ENCODE data around the gene CDH11. TPM values are rescaled to one million over a fixed set of nuclear protein-coding genes. Genes with fewer than 3 reads are reported as not detected.
A peak's percentile ranks its signal among the peaks of the same experiment; 100 is the strongest.

CDH11 gene
- total RNA-seq, 1 experiment from 2014 or later: 297 TPM

GRCh38 chr16:65068151-65068740 lies 53.6 kb downstream of the CDH11 start:
- H3K4me3 ChIP-seq (ENCODE audit: low read depth, low read length, poor library complexity, severe bottlenecking): no peak overlapping the region
- BruUV-seq (replicated peaks): no TSS peak
- POLR2A ChIA-PET (ENCODE audit: low non-redundant PET): interaction anchor here (0.6 kb wide), 1 partner anchor 55 kb away, joined by 8 read pairs; no protein-coding TSS in a partner anchor
- peaks cover 44% of the 10 kb centered on the region for H3K4me1 ChIP-seq (ENCODE audit: insufficient read depth, low read length, poor library complexity, severe bottlenecking)
- no peaks in the 10 kb centered on the region for H3K9me3 ChIP-seq (ENCODE audit: low read depth, low read length, poor library complexity, severe bottlenecking)
- intact Hi-C loops (cut with micrococcal nuclease; ENCODE audit: unreplicated experiment): loop anchor here (2.0 kb wide), 1 partner anchor 75 kb away; no protein-coding TSS in a partner anchor
- TF ChIP-seq, protein P1, sequence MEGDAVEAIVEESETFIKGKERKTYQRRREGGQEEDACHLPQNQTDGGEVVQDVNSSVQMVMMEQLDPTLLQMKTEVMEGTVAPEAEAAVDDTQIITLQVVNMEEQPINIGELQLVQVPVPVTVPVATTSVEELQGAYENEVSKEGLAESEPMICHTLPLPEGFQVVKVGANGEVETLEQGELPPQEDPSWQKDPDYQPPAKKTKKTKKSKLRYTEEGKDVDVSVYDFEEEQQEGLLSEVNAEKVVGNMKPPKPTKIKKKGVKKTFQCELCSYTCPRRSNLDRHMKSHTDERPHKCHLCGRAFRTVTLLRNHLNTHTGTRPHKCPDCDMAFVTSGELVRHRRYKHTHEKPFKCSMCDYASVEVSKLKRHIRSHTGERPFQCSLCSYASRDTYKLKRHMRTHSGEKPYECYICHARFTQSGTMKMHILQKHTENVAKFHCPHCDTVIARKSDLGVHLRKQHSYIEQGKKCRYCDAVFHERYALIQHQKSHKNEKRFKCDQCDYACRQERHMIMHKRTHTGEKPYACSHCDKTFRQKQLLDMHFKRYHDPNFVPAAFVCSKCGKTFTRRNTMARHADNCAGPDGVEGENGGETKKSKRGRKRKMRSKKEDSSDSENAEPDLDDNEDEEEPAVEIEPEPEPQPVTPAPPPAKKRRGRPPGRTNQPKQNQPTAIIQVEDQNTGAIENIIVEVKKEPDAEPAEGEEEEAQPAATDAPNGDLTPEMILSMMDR (conservative IDR thresholded peaks at IDR 0.05; ENCODE audit: low read depth, low read length): no peak
- CTCF ChIA-PET: interaction anchor here (0.6 kb wide), 1 partner anchor 1247 kb away, joined by 11 read pairs; no protein-coding TSS in a partner anchor
- peaks cover 14% of the 10 kb centered on the region for H3K36me3 ChIP-seq (ENCODE audit: insufficient read depth, low read length, poor library complexity, severe bottlenecking)
- DNase-seq (ENCODE audit: low spot score): peak; percentile 48
- no peaks in the 10 kb centered on the region for H3K27me3 ChIP-seq (replicated peaks; ENCODE audit: insufficient read depth, low read depth, low read length, poor library complexity)
- H3K27ac ChIP-seq (ENCODE audit: low read depth, low read length, poor library complexity, severe bottlenecking): peak overlapping the region; percentile 39

GRCh38 chr16:65066651-65067050 lies 55.2 kb downstream of the CDH11 start:
- H3K4me3 ChIP-seq (ENCODE audit: low read depth, low read length, poor library complexity, severe bottlenecking): no peak overlapping the region
- H3K27me3 ChIP-seq (replicated peaks; ENCODE audit: insufficient read depth, low read depth, low read length, poor library complexity): no peaks in the 10 kb centered on the region
- ChIA-PET POLR2A (ENCODE audit: low non-redundant PET) (no interaction called here), CTCF (no interaction called here)
- H3K4me1 ChIP-seq (ENCODE audit: insufficient read depth, low read length, poor library complexity, severe bottlenecking): peaks cover 44% of the 10 kb centered on the region
- intact Hi-C loops (cut with micrococcal nuclease; ENCODE audit: unreplicated experiment): no loop called here
- DNase-seq (ENCODE audit: low spot score): no peak
- no TSS peak for BruUV-seq (replicated peaks)
- peaks cover 19% of the 10 kb centered on the region for H3K36me3 ChIP-seq (ENCODE audit: insufficient read depth, low read length, poor library complexity, severe bottlenecking)
- TF ChIP-seq, protein P1 (conservative IDR thresholded peaks at IDR 0.05; ENCODE audit: low read depth, low read length): no peak
- no peak for TF ChIP-seq EZH2 (IDR thresholded peaks at IDR 0.05; ENCODE audit: borderline replicate concordance, low read depth, low read length, poor library complexity, severe bottlenecking)
- no peaks in the 10 kb centered on the region for H3K9me3 ChIP-seq (ENCODE audit: low read depth, low read length, poor library complexity, severe bottlenecking)
- H3K27ac ChIP-seq (ENCODE audit: low read depth, low read length, poor library complexity, severe bottlenecking): no peak overlapping the region

- DNase-seq (ENCODE audit: low spot score): no peak
- TF ChIP-seq, protein P1 (conservative IDR thresholded peaks at IDR 0.05; ENCODE audit: low read depth, low read length): no peak
- TF ChIP-seq EZH2 (IDR thresholded peaks at IDR 0.05; ENCODE audit: borderline replicate concordance, low read depth, low read length, poor library complexity, severe bottlenecking): no peak
- Histone ChIP-seq H3K27ac (ENCODE audit: low read depth, low read length, poor library complexity, severe bottlenecking) (no peak overlapping the region), H3K4me3 (ENCODE audit: low read depth, low read length, poor library complexity, severe bottlenecking) (no peak overlapping the region), H3K4me1 (ENCODE audit: insufficient read depth, low read length, poor library complexity, severe bottlenecking) (peaks cover 28% of the 10 kb centered on the region), H3K36me3 (ENCODE audit: insufficient read depth, low read length, poor library complexity, severe bottlenecking) (peaks cover 19% of the 10 kb centered on the region), H3K27me3 (replicated peaks; ENCODE audit: insufficient read depth, low read depth, low read length, poor library complexity) (no peaks in the 10 kb centered on the region), H3K9me3 (ENCODE audit: low read depth, low read length, poor library complexity, severe bottlenecking) (no peaks in the 10 kb centered on the region)
- ChIA-PET POLR2A (ENCODE audit: low non-redundant PET) (no interaction called here), CTCF (no interaction called here)
- intact Hi-C loops (cut with micrococcal nuclease; ENCODE audit: unreplicated experiment): no loop called here
- BruUV-seq (replicated peaks): no TSS peak
Observed at GRCh38 chr16:65065031-65065430, 56.8 kb downstream of the CDH11 start.
